T-cell (primary cell): ENCODE measurements around the gene SF1. TPM values are rescaled to one million over a fixed set of nuclear protein-coding genes. Genes with fewer than 3 reads are reported as not detected.

Experiments
- total RNA-seq, 35 experiments: library from RNA in 6 of 35; stranded (reverse) in 6 of 35; fragments of 120-200 nt in 1 of 35; gene quantifications; one replicate each; pipeline versions ENCODE4 v1.2.1 to v1.2.4 and lab custom pipeline; 2013 to 2026

SF1 gene
- total RNA-seq, 5 donors from 2014 or later (not counting 1 experiment from before 2014, with no cell fraction given): 670 to 1,510 (median 732) TPM

Other genes starting within 250 kb of the SF1 start
- not detected for gene SLC22A11, start 222.6 kb downstream of the SF1 start, total RNA-seq
- not detected for gene SLC22A12, start 187.3 kb downstream of the SF1 start, total RNA-seq
- under 1 TPM in 3 of 5 donors, not detected in 2; 0.43 to 0.70 (median 0.47) TPM for gene NRXN2, start 55.3 kb downstream of the SF1 start, total RNA-seq
- gene RASGRP2, start 34.4 kb downstream of the SF1 start, total RNA-seq: 100 to 1,000 TPM; 574 to 767 (median 656) TPM
- 10 to 100 TPM in 1 of 5 donors, 1 to 10 TPM in 4; 7.4 to 34.7 (median 8.5) TPM for gene PYGM, start 18.6 kb downstream of the SF1 start, total RNA-seq
- gene MAP4K2, start 24.7 kb upstream of the SF1 start, total RNA-seq: 100 to 1,000 TPM in 3 of 5 donors, 10 to 100 TPM in 2; 80.9 to 131 (median 102) TPM
- gene MEN1, start 32.0 kb upstream of the SF1 start, total RNA-seq: 10 to 100 TPM; 31.7 to 62.0 (median 49.6) TPM
- 10 to 100 TPM in 1 of 5 donors, 1 to 10 TPM in 4; 7.4 to 10.5 (median 9.1) TPM for gene CDC42BPG, start 66.1 kb upstream of the SF1 start, total RNA-seq
- 100 to 1,000 TPM; 126 to 286 (median 269) TPM for gene EHD1, start 100.1 kb upstream of the SF1 start, total RNA-seq
- gene ATG2A, start 138.7 kb upstream of the SF1 start, total RNA-seq: 100 to 1,000 TPM in 1 of 5 donors, 10 to 100 TPM in 4; 50.9 to 165 (median 55.4) TPM
- gene PPP2R5B, start 146.1 kb upstream of the SF1 start, total RNA-seq: 10 to 100 TPM; 15.3 to 25.4 (median 17.2) TPM
- gene GPHA2, start 157.4 kb upstream of the SF1 start, total RNA-seq: under 1 TPM in 1 of 5 donors, not detected in 4; 0.90 TPM
- gene MAJIN, start 193.6 kb upstream of the SF1 start, total RNA-seq: 1 to 10 TPM in 1 of 5 donors, under 1 TPM in 3, not detected in 1; 0.44 to 1.8 (median 0.82) TPM
- gene BATF2, start 218.4 kb upstream of the SF1 start, total RNA-seq: under 1 TPM in 2 of 5 donors, not detected in 3; 0.09 to 0.26 TPM
- 10 to 100 TPM; 19.7 to 44.3 (median 39.5) TPM for gene ARL2, start 235.6 kb upstream of the SF1 start, total RNA-seq
- 10 to 100 TPM; 19.6 to 28.6 (median 25.4) TPM for gene SNX15, start 248.9 kb upstream of the SF1 start, total RNA-seq